NOMO-1 treated with dmso at 0.1 percent for 144 hours (cell line): ENCODE results near the gene PANK1.

Source experiments
- DNase-seq: peaks from one replicate; lab custom pipeline; 2025; ENCODE audit not compliant: unreplicated experiment; lab: John Stamatoyannopoulos, UW

Gene PANK1

GRCh38 chr10:89644967-89645741 is at the start of gene PANK1:
Gene PANK1, minus strand, starts transcription at chr10:89645242. Its CDS starts 351 bp downstream, at chr10:89644891.
- DNase-seq: peak; percentile 66

DNA sequence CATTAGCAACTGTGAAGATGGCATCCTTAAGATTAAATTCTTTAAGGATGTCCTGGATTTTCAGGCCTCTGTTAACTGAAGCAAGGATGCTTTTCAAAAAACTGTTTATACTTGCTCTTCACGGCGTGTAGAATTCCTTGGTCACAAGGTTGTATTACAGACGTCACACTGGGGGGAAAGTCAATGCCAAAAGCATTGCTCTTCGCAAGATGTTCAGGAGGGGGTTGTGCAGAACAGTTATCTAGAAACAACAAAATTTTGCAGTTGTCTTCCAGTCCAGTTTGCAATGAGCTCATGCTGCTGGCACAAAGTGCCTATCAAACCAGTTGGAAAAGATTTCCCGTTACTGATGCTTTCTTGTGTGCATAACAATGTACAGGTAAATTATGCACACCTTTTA is 48.1 kb upstream of the PANK1 start:
- DNase-seq: no peak

DNA sequence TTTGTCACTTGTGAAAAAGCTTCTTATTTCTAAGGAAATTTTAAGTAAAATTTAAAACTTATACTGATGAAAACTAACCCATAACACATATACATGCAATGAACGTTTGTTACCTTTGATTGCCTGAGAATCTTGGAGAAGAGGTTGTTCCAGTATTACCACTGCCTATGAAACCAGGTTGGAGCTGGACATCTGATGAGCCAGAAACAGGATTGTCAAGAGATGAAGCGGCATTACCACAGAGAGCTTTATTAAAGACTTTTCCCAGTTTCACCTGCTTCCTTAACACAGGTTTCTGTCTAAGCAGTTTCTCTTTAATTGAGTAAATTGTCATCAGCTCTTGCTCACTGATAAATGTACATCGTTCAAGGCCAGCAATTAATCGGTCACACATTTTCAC is 47.4 kb upstream of the PANK1 start:
- DNase-seq: no peak

- no peak for DNase-seq
These were observed 45.0 kb upstream of the PANK1 start for GRCh38 chr10:89690027-89690426.

- no peak for DNase-seq
These were observed 40.9 kb upstream of the PANK1 start for GRCh38 chr10:89685936-89686335.

- no peak for DNase-seq
These were observed 39.6 kb upstream of the PANK1 start for GRCh38 chr10:89684604-89685003.

DNA sequence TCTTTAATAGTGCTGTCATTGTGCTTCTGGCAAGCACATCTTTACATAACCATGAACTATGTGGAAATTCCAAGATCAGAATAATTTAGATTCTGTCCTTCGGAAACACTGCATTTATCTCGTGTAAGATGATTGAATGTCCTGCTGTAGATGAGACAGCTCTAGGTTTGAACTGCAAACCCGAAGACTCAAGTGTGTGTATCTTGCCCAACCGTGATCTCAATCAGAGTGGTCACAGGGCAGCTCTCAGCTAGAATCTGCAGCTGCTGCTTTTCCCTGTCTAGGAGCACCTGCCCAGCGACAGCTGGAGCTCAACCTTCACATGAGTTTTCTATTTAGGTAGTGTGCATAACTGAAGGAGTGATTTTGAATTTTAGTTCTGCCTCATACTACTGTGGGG is 38.8 kb upstream of the PANK1 start:
- no peak for DNase-seq

DNA sequence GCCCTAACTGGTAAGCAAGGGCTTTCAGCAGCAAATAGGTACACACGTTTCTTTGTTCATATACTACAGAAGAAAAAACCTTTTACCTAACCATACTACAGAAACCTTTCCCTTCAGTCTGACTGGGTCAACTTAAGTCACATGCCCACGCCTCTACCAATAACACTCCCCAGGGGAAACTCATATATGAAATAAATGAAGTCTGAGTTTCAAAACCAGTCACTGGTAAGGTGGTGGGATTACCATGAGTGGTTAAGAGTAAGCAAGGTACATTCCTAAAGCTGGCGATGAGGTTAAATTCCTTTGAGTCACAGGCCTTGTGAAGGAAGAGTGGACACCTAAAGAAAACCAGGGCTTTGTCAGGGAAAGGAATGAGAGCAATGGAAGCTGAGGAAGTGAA is 34.9 kb upstream of the PANK1 start:
- no peak for DNase-seq

GRCh38 chr10:89677341-89677740 is 32.3 kb upstream of the PANK1 start:
- no peak for DNase-seq

DNA sequence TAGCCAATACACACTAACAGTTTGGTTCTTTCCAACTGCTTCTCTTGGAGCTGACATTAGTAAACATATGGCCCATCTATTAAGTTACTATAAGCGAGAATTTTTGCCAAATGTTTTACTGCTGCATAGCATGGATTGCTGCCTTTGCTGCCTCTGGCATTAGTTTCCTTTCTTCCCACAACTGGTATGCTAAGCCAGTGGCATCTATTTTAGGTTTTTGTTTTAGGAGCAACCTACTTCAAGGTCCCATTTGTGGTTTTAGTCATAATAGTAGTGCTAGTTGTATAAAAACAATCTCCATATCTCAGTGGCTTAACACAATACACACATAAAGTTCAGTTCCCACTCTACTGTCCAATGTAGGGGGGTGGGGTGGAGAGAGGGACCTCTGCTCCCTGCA is 25.9 kb upstream of the PANK1 start:
- no peak for DNase-seq

DNA sequence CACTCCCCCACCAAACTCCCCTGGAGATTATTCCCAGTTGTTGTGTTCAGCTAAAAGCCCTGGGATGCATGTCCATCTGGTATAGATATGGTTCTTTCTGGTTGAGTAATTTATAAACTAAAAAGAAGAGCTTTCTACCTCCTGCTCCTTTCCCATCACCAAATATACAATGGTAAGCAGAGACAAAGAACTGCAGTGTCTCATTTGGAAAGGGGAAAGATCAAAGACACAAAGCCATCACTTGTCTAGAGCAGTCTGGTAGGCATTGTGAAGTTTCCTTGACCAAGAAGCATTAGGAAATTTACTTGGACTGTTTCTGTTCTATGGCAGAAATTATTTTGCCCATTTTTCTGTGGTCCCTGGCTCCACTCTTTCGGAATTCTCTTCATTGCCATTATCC is 24.9 kb upstream of the PANK1 start:
- no peak for DNase-seq

DNA sequence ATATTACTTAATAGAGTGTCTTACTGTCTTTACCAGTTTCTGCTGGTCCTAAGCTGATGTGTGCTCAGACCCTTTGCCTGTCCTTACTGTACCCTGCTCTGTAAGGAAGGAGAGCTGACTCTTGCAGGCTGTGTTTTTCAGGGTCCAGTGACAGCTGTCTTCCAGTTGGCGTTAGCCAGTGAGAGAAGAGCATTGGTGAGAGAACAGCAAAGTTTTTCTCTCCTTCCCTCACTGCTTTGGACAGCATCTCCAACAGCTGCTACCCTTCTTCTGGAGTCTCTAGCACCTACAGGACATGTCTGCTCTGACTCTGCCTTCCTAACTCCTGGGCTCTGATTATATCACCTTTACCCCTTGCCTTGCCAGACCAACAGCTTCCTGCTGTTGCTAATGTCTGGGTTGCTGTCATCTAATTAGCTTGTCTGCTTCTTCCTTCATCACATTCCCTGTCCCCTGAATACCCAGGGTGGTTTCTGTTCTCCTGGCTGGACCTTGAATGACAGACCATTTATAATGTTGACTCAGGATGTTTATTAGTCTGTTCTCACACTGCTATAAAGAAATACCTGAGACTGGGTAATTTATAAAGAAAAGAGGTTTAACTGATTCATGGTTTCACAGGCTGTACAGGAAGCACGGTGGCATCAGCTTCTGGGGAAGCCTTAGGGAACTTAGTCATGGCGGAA is 23.5 kb upstream of the PANK1 start:
- no peak for DNase-seq

GRCh38 chr10:89666138-89666537 is 21.1 kb upstream of the PANK1 start:
- no peak for DNase-seq

DNA sequence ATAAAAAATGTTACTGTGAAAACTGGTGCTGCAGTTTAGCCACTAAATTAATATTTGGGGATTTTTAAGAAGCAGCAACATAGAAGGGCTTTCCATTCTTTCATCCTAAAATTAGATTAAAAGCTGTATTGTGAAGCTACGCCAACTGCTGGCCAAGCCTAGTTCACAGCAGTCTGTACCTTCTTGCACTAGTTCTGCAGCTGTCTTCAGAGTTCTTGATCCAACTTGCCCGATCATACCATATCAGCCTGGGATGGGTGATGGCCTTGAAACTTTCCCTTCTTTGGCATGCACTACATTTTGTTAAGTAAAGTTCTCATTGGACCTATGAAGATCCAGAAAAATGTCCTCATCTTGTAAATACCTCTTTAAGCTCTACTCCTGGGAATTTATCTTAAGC is 20.3 kb upstream of the PANK1 start:
- no peak for DNase-seq

- no peak for DNase-seq
These were observed 19.2 kb upstream of the PANK1 start for GRCh38 chr10:89664203-89664602.

GRCh38 chr10:89663144-89663543 is 18.1 kb upstream of the PANK1 start:
- DNase-seq: no peak

DNA sequence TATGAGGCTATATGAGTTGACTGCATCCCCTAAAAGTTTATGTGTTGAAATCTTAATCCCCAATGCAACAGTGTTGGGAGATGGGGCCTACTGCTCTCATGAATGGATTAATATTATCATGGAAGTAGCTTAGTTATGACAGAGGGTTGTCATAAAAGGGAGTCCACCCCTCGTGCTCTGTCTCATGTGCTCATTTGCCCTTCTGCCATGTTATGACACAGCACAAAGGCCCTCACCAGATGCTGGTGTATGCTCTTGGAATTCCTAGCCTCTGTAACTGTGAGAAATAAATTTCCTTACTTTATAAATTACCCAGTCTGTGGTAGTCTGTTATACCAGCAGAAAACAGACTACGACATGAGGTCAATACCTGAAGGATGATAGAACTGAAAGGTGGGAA is 17.6 kb upstream of the PANK1 start:
- no peak for DNase-seq

GRCh38 chr10:89659143-89660131 is 14.4 kb upstream of the PANK1 start:
- no peak for DNase-seq

DNA sequence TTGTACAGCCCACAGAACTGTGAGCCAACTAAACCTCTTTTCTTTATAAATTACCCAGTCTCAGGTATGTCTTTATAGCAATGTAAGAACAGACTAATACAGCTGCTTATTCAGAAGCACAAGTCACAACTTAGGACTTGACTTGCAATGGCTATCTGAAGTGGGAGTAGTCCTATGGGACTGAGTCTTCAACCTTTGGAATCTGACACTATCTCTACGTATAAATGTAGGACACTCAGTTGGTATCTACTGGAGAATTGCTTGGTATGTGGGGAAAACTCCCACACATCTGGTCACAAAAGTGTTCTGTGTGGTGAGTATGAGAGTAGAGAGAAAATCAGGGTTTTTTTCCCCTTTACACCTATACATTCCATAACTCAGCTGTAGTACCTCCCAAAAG is 12.3 kb upstream of the PANK1 start:
- no peak for DNase-seq

DNA sequence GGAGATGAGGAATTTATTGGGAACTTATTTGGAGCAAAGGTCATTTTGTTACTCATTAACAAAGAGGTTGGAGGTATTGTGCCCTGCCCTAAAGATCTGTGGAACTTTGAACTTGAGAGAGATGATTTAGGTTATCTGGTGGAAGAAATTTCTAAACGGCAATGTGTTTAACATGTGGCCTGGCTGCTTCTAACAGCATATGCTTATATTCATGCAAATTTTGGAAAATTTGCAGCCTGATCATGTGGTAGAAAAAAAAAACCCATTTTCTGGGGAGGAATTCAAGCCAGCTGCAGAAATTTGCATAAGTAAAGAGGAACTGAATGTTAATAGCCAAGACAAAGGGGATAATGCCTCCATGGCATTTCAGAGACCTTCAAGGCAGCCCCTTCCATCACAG is 10.7 kb upstream of the PANK1 start:
- DNase-seq: no peak

- no peak for DNase-seq
These were observed 8.4 kb upstream of the PANK1 start for GRCh38 chr10:89653410-89653869.
